Ovary (tissue), 3 donors: Measurements from ENCODE around the gene HOXA13.

Experiments used
- EP300 ChIP-seq: sonication (generic); formaldehyde crosslinking; IDR thresholded peaks from one replicate; pipeline ENCODE4 v1.6.1; 2017; ENCODE audit warnings: antibody characterized with exemption
- POLR2A ChIP-seq: fragments of 450-650 bp; IDR thresholded peaks from one replicate; pipeline ENCODE4 v1.6.1; 2017; ENCODE audit warnings: antibody characterized with exemption, mild to moderate bottlenecking, moderate library complexity
- TF ChIP-seq, protein P1 (sequence below), 3 donors: fragments of 450-650 bp in 2 of 3; fragments of 200-600 bp in 1 of 3; IDR thresholded peaks; one replicate each; pipeline versions ENCODE4 v1.5.1 to v1.8.0; 2016 to 2022; ENCODE audit warnings: antibody characterized with exemption in 3 of 3, mild to moderate bottlenecking in 1 of 3
- donor health status: DM: no; HTN: no; CAD: no.

DNA sequence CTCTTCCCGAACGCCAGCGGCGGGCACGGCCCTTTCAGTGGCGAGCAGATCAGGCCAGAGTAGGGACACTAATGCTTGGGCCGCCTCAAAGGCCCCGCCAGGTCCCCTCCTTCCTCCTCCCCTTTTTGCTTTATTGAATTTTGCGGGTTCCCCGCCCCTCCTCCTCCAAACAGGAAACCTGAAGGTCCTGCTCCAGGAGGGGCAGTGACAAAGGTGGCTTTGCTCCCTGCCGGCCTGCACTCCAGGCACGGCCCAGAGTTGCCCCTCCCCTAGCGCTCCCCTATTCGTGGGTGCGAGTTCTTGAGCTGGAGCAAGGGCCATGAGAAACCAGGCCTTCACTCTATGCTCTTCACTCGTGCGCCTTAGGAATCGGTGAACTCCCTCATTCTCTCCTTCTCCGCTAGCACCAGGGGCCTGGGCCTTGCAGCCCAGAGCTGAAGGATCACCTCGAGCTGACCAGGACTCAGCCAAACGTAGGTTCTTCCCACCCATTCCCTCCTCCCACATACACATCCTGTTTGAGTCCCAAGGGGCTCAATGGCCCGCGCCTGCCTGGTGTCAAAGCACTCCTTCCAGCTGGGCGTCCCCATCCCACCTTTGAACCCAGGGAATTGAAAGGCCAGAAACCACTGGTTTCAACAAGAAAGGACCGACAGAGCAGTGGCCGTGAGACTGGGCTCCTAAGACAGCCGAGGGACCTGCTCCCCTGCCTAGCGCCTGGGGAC, 51.7 kb downstream of the HOXA13 start:
- TF ChIP-seq, protein P1, sequence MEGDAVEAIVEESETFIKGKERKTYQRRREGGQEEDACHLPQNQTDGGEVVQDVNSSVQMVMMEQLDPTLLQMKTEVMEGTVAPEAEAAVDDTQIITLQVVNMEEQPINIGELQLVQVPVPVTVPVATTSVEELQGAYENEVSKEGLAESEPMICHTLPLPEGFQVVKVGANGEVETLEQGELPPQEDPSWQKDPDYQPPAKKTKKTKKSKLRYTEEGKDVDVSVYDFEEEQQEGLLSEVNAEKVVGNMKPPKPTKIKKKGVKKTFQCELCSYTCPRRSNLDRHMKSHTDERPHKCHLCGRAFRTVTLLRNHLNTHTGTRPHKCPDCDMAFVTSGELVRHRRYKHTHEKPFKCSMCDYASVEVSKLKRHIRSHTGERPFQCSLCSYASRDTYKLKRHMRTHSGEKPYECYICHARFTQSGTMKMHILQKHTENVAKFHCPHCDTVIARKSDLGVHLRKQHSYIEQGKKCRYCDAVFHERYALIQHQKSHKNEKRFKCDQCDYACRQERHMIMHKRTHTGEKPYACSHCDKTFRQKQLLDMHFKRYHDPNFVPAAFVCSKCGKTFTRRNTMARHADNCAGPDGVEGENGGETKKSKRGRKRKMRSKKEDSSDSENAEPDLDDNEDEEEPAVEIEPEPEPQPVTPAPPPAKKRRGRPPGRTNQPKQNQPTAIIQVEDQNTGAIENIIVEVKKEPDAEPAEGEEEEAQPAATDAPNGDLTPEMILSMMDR (IDR thresholded peaks at IDR 0.05): no peak
- TF ChIP-seq POLR2A (no peak), EP300 (no peak)
